DND-41 (cell line): ENCODE measurements around the gene TCF25.

Source experiments
- EZH2 ChIP-seq: IDR thresholded peaks from 3 replicates; pipeline ENCODE4 v1.6.1; 2012; ENCODE audit warnings: borderline replicate concordance, low read depth, mild to moderate bottlenecking, moderate library complexity, low read length, inconsistent platforms; ENCODE audit not compliant: severe bottlenecking
- TF ChIP-seq, protein P1 (sequence below): IDR thresholded peaks from 2 replicates; pipeline ENCODE4 v1.5.1; 2012; ENCODE audit warnings: borderline replicate concordance, low read length, moderate library complexity, mild to moderate bottlenecking; ENCODE audit not compliant: poor library complexity, severe bottlenecking; ENCODE audit errors: extremely low read depth

DNA sequence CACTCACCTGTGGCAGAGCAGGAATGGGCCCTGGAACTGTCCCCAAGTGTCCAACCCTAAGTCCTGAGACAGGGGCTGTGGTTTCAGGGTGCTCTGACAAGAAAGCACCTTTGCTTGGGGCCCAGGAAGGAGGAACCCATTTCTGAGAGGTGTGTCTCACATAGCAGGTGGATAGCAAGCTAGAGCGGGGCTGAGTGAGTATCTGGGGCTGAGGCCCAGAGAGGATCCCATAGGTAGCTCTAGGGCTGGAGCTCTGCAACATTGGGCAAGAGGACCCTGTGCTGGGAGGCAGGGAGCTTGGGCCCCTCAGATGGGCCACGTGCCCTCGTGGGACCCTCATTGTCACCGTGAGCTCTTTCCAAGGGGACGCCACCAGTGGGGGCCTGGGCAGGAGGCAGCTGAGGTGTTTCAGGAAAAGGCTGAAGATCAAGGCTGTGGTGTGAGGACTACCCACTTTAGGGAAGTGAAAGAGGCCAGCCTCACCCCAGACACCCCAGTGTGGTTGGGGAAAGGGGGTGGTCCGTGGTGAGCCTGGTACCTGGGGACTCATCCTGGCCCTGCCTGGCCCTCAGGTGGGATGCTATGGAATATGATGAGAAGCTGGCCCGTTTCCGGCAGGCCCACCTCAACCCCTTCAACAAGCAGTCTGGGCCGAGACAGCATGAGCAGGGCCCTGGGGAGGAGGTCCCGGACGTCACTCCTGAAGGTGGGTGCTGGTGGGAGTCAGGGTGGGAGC lies 80.4 kb downstream of the TCF25 start:
- TF ChIP-seq, protein P1, sequence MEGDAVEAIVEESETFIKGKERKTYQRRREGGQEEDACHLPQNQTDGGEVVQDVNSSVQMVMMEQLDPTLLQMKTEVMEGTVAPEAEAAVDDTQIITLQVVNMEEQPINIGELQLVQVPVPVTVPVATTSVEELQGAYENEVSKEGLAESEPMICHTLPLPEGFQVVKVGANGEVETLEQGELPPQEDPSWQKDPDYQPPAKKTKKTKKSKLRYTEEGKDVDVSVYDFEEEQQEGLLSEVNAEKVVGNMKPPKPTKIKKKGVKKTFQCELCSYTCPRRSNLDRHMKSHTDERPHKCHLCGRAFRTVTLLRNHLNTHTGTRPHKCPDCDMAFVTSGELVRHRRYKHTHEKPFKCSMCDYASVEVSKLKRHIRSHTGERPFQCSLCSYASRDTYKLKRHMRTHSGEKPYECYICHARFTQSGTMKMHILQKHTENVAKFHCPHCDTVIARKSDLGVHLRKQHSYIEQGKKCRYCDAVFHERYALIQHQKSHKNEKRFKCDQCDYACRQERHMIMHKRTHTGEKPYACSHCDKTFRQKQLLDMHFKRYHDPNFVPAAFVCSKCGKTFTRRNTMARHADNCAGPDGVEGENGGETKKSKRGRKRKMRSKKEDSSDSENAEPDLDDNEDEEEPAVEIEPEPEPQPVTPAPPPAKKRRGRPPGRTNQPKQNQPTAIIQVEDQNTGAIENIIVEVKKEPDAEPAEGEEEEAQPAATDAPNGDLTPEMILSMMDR: no peak
- no peak for TF ChIP-seq EZH2
